IMR-90 (cell line): ENCODE measurements around the gene KLF16. TPM values are rescaled to one million over a fixed set of nuclear protein-coding genes. Genes with fewer than 3 reads are reported as not detected.

Source experiments
- ATAC-seq: fragments of 200-7000 bp; cut with Tn5 transposase; 2 replicates; pipeline ENCODE4 v1.9.1; 2020; ENCODE audit warnings: low read depth, mild to moderate bottlenecking, moderate library complexity
- BruUV-seq: library from RNA; stranded (reverse); fragments of 400-500 nt; replicated peaks from 2 replicates; lab custom pipeline; 2021; lab: Mats Ljungman, UMichigan
- CTCF ChIA-PET: fragments of 300-600 bp; formaldehyde crosslinking; extraction: SDS; loops from one replicate; lab custom pipeline; 2021; ENCODE audit warnings: antibody characterized with exemption; lab: Yijun Ruan, JAX
- POLR2A ChIA-PET: fragments of 300-600 bp; sonication (Branson Sonifier 250); formaldehyde crosslinking; loops from one replicate; lab custom pipeline; 2022; ENCODE audit warnings: antibody characterized with exemption; ENCODE audit not compliant: unreplicated experiment; lab: Charles Lee
- DNase-seq: peaks from one replicate; pipeline ENCODE4 v3.0.0; 2013
- H2AFZ ChIP-seq: replicated peaks from 2 replicates; pipeline ENCODE3; 2013; ENCODE audit warnings: low read length, mild to moderate bottlenecking; ENCODE audit not compliant: poor library complexity
- H2AK5ac ChIP-seq: 2 replicates; pipeline ENCODE4 v1.6.1; 2013; ENCODE audit warnings: low read depth, low read length, inconsistent platforms
- H2AK9ac ChIP-seq: replicated peaks from 2 replicates; pipeline ENCODE3; 2013; ENCODE audit warnings: mild to moderate bottlenecking, low read depth, low read length, moderate library complexity; ENCODE audit not compliant: poor library complexity
- H2BK120ac ChIP-seq: 2 replicates; pipeline ENCODE4 v1.6.1; 2013; ENCODE audit warnings: low read depth, low read length, inconsistent platforms
- H2BK15ac ChIP-seq: 3 replicates; pipeline ENCODE4 v1.6.1; 2013; ENCODE audit warnings: low read depth, low read length, inconsistent platforms
- H2BK20ac ChIP-seq: 2 replicates; pipeline ENCODE4 v1.6.1; 2013; ENCODE audit warnings: low read depth, mild to moderate bottlenecking, inconsistent platforms, low read length, moderate library complexity
- H2BK5ac ChIP-seq: 2 replicates; pipeline ENCODE4 v1.6.1; 2013; ENCODE audit warnings: mild to moderate bottlenecking, low read depth, low read length, inconsistent platforms; ENCODE audit not compliant: poor library complexity, severe bottlenecking
- H3K14ac ChIP-seq: replicated peaks from 2 replicates; pipeline ENCODE4 v1.6.1; 2013; ENCODE audit warnings: low read depth, low read length, inconsistent platforms
- H3K18ac ChIP-seq: 2 replicates; pipeline ENCODE4 v1.6.1; 2013; ENCODE audit warnings: low read depth, low read length, control low read depth
- H3K23ac ChIP-seq: 2 replicates; pipeline ENCODE4 v1.6.1; 2013; ENCODE audit warnings: low read depth, low read length, inconsistent platforms
- H3K27ac ChIP-seq: 2 replicates; pipeline ENCODE4 v1.5.1; 2013; ENCODE audit warnings: mild to moderate bottlenecking, control low read depth, low read length; ENCODE audit not compliant: insufficient read depth
- H3K27me3 ChIP-seq: 2 replicates; pipeline ENCODE4 v1.6.1; 2013; ENCODE audit warnings: low read length; ENCODE audit not compliant: control insufficient read depth, insufficient read depth
- H3K36me3 ChIP-seq: 2 replicates; pipeline ENCODE4 v1.6.1; 2013; ENCODE audit warnings: low read length, mixed read lengths; ENCODE audit not compliant: control insufficient read depth, insufficient read depth
- H3K4ac ChIP-seq: 2 replicates; pipeline ENCODE4 v1.6.1; 2013; ENCODE audit warnings: low read depth, low read length, inconsistent platforms
- H3K4me1 ChIP-seq: 2 replicates; pipeline ENCODE4 v1.6.1; 2013; ENCODE audit warnings: low read length, mixed read lengths; ENCODE audit not compliant: control insufficient read depth, insufficient read depth
- H3K4me2 ChIP-seq: 2 replicates; pipeline ENCODE4 v1.6.1; 2013; ENCODE audit warnings: low read depth, mild to moderate bottlenecking, control low read depth, low read length, moderate library complexity
- H3K4me3 ChIP-seq: 2 replicates; pipeline ENCODE4 v1.5.1; 2013; ENCODE audit warnings: low read depth, mild to moderate bottlenecking, control low read depth, low read length, moderate library complexity; ENCODE audit not compliant: insufficient read depth
- H3K56ac ChIP-seq: 2 replicates; pipeline ENCODE4 v1.6.1; 2013; ENCODE audit warnings: low read length, inconsistent platforms; ENCODE audit not compliant: insufficient read depth; ENCODE audit errors: extremely low read depth
- H3K79me1 ChIP-seq, 2 experiments: 2 replicates each; pipeline ENCODE4 v1.6.1; 2013; ENCODE audit warnings: low read length in 2 of 2, inconsistent platforms in 1 of 2, low read depth in 1 of 2
- H3K9ac ChIP-seq: 2 replicates; pipeline ENCODE4 v1.6.1; 2013; ENCODE audit warnings: low read depth, low read length, control low read depth
- H3K9me1 ChIP-seq: 2 replicates; pipeline ENCODE4 v1.6.1; 2013; ENCODE audit warnings: low read length, inconsistent platforms; ENCODE audit not compliant: insufficient read depth
- H3K9me3 ChIP-seq: 2 replicates; pipeline ENCODE4 v1.6.1; 2013; ENCODE audit warnings: low read length; ENCODE audit not compliant: control insufficient read depth, insufficient read depth
- H4K20me1 ChIP-seq: 2 replicates; pipeline ENCODE4 v1.6.1; 2013; ENCODE audit warnings: low read length, inconsistent platforms; ENCODE audit not compliant: insufficient read depth
- H4K5ac ChIP-seq: 2 replicates; pipeline ENCODE4 v1.6.1; 2013; ENCODE audit warnings: mild to moderate bottlenecking, low read depth, low read length, control low read depth
- H4K8ac ChIP-seq, 2 experiments: 2 replicates each; pipeline ENCODE4 v1.6.1; 2013; ENCODE audit warnings: low read depth in 2 of 2, low read length in 2 of 2, control low read depth in 1 of 2, inconsistent platforms in 1 of 2
- H4K91ac ChIP-seq: 2 replicates; pipeline ENCODE4 v1.6.1; 2013; ENCODE audit warnings: low read depth, low read length, inconsistent platforms; ENCODE audit not compliant: insufficient read depth
- CEBPB ChIP-seq: IDR thresholded peaks from 2 replicates; pipeline ENCODE4 v1.6.1; 2012; ENCODE audit warnings: low read depth, low read length, improper control_type of control experiment
- CHD1 ChIP-seq: IDR thresholded peaks from 2 replicates; pipeline ENCODE4 v1.6.1; 2012; ENCODE audit warnings: low read depth, low read length, improper control_type of control experiment
- FOS ChIP-seq: fragments of 150-350 bp; IDR thresholded peaks from 2 replicates; pipeline ENCODE4 v1.6.1; 2016; ENCODE audit warnings: low read depth, low read length
- MAFK ChIP-seq: IDR thresholded peaks from 2 replicates; pipeline ENCODE4 v1.6.1; 2012; ENCODE audit warnings: low read depth, low read length, improper control_type of control experiment
- MAZ ChIP-seq: IDR thresholded peaks from 2 replicates; pipeline ENCODE4 v1.6.1; 2012; ENCODE audit warnings: low read depth, mild to moderate bottlenecking, low read length, improper control_type of control experiment, moderate library complexity, borderline replicate concordance
- MXI1 ChIP-seq: IDR thresholded peaks from 2 replicates; pipeline ENCODE4 v1.6.1; 2012; ENCODE audit warnings: low read depth, mild to moderate bottlenecking, low read length, moderate library complexity, borderline replicate concordance
- NFE2L2 ChIP-seq: fragments of 150-350 bp; IDR thresholded peaks from 2 replicates; pipeline ENCODE4 v1.6.1; 2016; ENCODE audit warnings: low read depth, mild to moderate bottlenecking, low read length
- RFX5 ChIP-seq: IDR thresholded peaks from 2 replicates; pipeline ENCODE4 v1.8.0; 2012; ENCODE audit warnings: low read depth, mild to moderate bottlenecking, low read length, moderate library complexity
- WGBS, 2 experiments: methylation state at CpG; one replicate each; pipeline versions ENCODE4 v1.1.5 to v1.1.7; 2013; ENCODE audit warnings: missing lambda C conversion rate in 2 of 2; ENCODE audit not compliant: insufficient read length in 1 of 2; ENCODE audit errors: extremely low coverage in 2 of 2; 5-methylcytosine and 5-hydroxymethylcytosine counted together
- dilution Hi-C: fragments of 300-500 bp; cut with HindIII; formaldehyde crosslinking; loops from one replicate; pipeline ENCODE4 v1.14.3; 2018; ENCODE audit warnings: low sequenced_read_pairs; ENCODE audit not compliant: unreplicated experiment
- in situ Hi-C: fragments of 300-500 bp; cut with MboI; formaldehyde crosslinking; loops from 3 replicates; pipeline ENCODE4 v1.14.3; 2019; ENCODE audit warnings: low sequenced_read_pairs, inconsistent platforms, mixed read lengths
- intact Hi-C: fragments of 100-400 bp; cut with micrococcal nuclease; formaldehyde crosslinking; loops from 2 replicates; pipeline ENCODE4 v1.10.0; 2022
- polyA plus RNA-seq, 3 experiments: library from polyadenylated mRNA; depleted of rRNA; stranded (reverse); fragments of >200 nt; gene quantifications; 2 replicates each; pipeline ENCODE4 v1.2.3, GENCODE V29; 2012; ENCODE audit warnings: low replicate concordance in 1 of 3
- total RNA-seq: library from RNA; depleted of rRNA; stranded (reverse); fragments of >200 nt; gene quantifications from 2 replicates; pipeline ENCODE4 v1.2.3, GENCODE V29; 2012
- TF ChIP-seq, protein P1 (sequence below): fragments of 150-350 bp; IDR thresholded peaks from 2 replicates; pipeline ENCODE4 v1.6.1; 2016; ENCODE audit warnings: low read depth, mild to moderate bottlenecking, low read length, moderate library complexity, borderline replicate concordance
- TF ChIP-seq, protein P2 (sequence below): conservative IDR thresholded peaks from 2 replicates; pipeline ENCODE4 v1.5.1; 2012; ENCODE audit warnings: mild to moderate bottlenecking, low read depth, low read length, improper control_type of control experiment
- TF ChIP-seq, protein P3 (sequence below): fragments of 150-350 bp; IDR thresholded peaks from 2 replicates; pipeline ENCODE4 v1.6.1; 2017; ENCODE audit warnings: mild to moderate bottlenecking, antibody characterized with exemption, low read length, low read depth

KLF16 gene
- total and polyA plus RNA-seq, 2 of the 4 experiments (the other 2 are of a cell fraction) = 0.90 to 13.1 TPM

DNA sequence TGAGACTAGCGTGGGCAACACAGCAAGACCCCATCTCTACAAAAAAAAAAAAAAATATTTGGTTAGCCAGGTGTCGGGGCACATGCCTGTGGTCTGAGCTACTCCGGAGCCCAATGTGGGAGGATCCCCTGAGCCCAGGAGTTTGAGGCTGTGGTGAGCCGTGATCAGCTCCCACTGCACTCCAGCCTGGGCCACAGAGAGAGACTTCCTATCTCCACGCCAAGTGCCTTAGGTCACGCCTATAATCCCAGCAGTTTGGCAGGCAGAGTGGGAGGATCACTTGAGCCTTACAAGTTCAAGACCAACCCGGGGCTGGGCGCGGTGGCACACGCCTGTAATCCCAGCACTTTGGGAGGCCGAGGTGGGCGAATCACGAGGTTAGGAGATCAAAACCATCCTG, 33.1 kb upstream of the KLF16 start:
- POLR2A ChIA-PET = no interaction called here
- H3K14ac ChIP-seq = no peak overlapping the region
- intact Hi-C loops (no loop called here), dilution Hi-C loops (no loop called here), in situ Hi-C loops (no loop called here)
- DNase-seq (no peak), ATAC-seq (no peak)
- H3K4me3 ChIP-seq = no peak overlapping the region
- TF ChIP-seq MAZ = no peak
- TF ChIP-seq FOS = no peak
- TF ChIP-seq, protein P1, sequence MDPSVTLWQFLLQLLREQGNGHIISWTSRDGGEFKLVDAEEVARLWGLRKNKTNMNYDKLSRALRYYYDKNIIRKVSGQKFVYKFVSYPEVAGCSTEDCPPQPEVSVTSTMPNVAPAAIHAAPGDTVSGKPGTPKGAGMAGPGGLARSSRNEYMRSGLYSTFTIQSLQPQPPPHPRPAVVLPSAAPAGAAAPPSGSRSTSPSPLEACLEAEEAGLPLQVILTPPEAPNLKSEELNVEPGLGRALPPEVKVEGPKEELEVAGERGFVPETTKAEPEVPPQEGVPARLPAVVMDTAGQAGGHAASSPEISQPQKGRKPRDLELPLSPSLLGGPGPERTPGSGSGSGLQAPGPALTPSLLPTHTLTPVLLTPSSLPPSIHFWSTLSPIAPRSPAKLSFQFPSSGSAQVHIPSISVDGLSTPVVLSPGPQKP = no peak
- no peak for TF ChIP-seq MXI1
- TF ChIP-seq MAFK = no peak
- TF ChIP-seq, protein P2, sequence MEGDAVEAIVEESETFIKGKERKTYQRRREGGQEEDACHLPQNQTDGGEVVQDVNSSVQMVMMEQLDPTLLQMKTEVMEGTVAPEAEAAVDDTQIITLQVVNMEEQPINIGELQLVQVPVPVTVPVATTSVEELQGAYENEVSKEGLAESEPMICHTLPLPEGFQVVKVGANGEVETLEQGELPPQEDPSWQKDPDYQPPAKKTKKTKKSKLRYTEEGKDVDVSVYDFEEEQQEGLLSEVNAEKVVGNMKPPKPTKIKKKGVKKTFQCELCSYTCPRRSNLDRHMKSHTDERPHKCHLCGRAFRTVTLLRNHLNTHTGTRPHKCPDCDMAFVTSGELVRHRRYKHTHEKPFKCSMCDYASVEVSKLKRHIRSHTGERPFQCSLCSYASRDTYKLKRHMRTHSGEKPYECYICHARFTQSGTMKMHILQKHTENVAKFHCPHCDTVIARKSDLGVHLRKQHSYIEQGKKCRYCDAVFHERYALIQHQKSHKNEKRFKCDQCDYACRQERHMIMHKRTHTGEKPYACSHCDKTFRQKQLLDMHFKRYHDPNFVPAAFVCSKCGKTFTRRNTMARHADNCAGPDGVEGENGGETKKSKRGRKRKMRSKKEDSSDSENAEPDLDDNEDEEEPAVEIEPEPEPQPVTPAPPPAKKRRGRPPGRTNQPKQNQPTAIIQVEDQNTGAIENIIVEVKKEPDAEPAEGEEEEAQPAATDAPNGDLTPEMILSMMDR = no peak
- TF ChIP-seq RFX5 = no peak
- TF ChIP-seq CEBPB = no peak
- TF ChIP-seq CHD1 = no peak
- no peak for TF ChIP-seq NFE2L2
- TF ChIP-seq, protein P3, sequence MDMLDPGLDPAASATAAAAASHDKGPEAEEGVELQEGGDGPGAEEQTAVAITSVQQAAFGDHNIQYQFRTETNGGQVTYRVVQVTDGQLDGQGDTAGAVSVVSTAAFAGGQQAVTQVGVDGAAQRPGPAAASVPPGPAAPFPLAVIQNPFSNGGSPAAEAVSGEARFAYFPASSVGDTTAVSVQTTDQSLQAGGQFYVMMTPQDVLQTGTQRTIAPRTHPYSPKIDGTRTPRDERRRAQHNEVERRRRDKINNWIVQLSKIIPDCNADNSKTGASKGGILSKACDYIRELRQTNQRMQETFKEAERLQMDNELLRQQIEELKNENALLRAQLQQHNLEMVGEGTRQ = no peak
- H3K9ac ChIP-seq = no peak overlapping the region
- H3K56ac ChIP-seq = no peak overlapping the region
- H3K9me3 ChIP-seq = no peaks in the 10 kb centered on the region
- H3K27ac ChIP-seq = no peak overlapping the region
- H4K8ac ChIP-seq = no peak overlapping the region
- no peak overlapping the region for H2BK20ac ChIP-seq
- H3K18ac ChIP-seq = no peak overlapping the region
- CTCF ChIA-PET = interaction anchor here (0.6 to 0.7 kb wide), 2 partner anchors 9 to 103 kb away, joined by 3 to 4 read pairs; partner anchors contain the start of genes ADAT3 and SCAMP4
- H2AK9ac ChIP-seq = no peak overlapping the region
- H3K9me1 ChIP-seq = no peaks in the 10 kb centered on the region
- H2BK120ac ChIP-seq = no peak overlapping the region
- H3K4me2 ChIP-seq = no peak overlapping the region
- no peak overlapping the region for H2BK15ac ChIP-seq
- H4K5ac ChIP-seq = no peak overlapping the region
- no peaks in the 10 kb centered on the region for H3K79me1 ChIP-seq
- WGBS, 2 experiments = 88% methylated on average over 6 of the region's 13 CpGs; no CpG with 5 or more reads in 1 of the 2 experiments
- H2AK5ac ChIP-seq = no peak overlapping the region; the same call in 1 of the 2 replicates
- no TSS peak for BruUV-seq
- H4K91ac ChIP-seq = no peak overlapping the region
- peaks cover 5% of the 10 kb centered on the region for H3K4me1 ChIP-seq
- H4K20me1 ChIP-seq = no peaks in the 10 kb centered on the region
- H2BK5ac ChIP-seq = no peak overlapping the region
- H2AFZ ChIP-seq = no peak overlapping the region
- H3K36me3 ChIP-seq = no peaks in the 10 kb centered on the region
- no peak overlapping the region for H3K4ac ChIP-seq
- no peaks in the 10 kb centered on the region for H3K27me3 ChIP-seq
- H3K23ac ChIP-seq = no peak overlapping the region
